HCT116 (cell line): ENCODE results near the gene SH3GL1.

Experiments used
- POLR2AphosphoS5 ChIP-seq: IDR thresholded peaks from 2 replicates; pipeline ENCODE4 v1.6.1; 2011; ENCODE audit warnings: mild to moderate bottlenecking, low read depth, low read length, moderate library complexity
- TF ChIP-seq, protein P1 (sequence below), 3 experiments: fragments of 200-600 bp in 1 of 3; sonication (generic) in 1 of 3; IDR thresholded peaks in 2 of 3; conservative IDR thresholded peaks in 1 of 3; 2 replicates each; pipeline ENCODE4 v1.5.1; 2012 to 2017; ENCODE audit warnings: low read depth in 2 of 3, low read length in 2 of 3, antibody characterized with exemption in 1 of 3, borderline replicate concordance in 1 of 3, control low read depth in 1 of 3, mild to moderate bottlenecking in 1 of 3, mixed read lengths in 1 of 3, mixed run types in 1 of 3, moderate library complexity in 1 of 3; ENCODE audit not compliant: insufficient read depth in 1 of 3

GRCh38 chr19:4313847-4314490, 86.4 kb downstream of the SH3GL1 start:
- no peak for TF ChIP-seq POLR2AphosphoS5
- TF ChIP-seq, protein P1, sequence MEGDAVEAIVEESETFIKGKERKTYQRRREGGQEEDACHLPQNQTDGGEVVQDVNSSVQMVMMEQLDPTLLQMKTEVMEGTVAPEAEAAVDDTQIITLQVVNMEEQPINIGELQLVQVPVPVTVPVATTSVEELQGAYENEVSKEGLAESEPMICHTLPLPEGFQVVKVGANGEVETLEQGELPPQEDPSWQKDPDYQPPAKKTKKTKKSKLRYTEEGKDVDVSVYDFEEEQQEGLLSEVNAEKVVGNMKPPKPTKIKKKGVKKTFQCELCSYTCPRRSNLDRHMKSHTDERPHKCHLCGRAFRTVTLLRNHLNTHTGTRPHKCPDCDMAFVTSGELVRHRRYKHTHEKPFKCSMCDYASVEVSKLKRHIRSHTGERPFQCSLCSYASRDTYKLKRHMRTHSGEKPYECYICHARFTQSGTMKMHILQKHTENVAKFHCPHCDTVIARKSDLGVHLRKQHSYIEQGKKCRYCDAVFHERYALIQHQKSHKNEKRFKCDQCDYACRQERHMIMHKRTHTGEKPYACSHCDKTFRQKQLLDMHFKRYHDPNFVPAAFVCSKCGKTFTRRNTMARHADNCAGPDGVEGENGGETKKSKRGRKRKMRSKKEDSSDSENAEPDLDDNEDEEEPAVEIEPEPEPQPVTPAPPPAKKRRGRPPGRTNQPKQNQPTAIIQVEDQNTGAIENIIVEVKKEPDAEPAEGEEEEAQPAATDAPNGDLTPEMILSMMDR (IDR thresholded peaks at IDR 0.05 in 2 of 3, conservative IDR thresholded peaks at IDR 0.05 in 1 of 3; ENCODE audit: borderline replicate concordance in 1 of 3, insufficient read depth in 1 of 3, low read depth in 2 of 3, low read length in 2 of 3), result no peak
